HL-60 (cell line): ENCODE data around the gene TMEM141.

Source experiments
- CTCF ChIP-seq: IDR thresholded peaks from one replicate; pipeline ENCODE4 v1.5.1; 2011; ENCODE audit warnings: low read length, control low read depth, inconsistent platforms; ENCODE audit not compliant: insufficient read depth
- POLR2AphosphoS5 ChIP-seq: IDR thresholded peaks from 2 replicates; pipeline ENCODE4 v1.6.1; 2012; ENCODE audit warnings: low read depth

GRCh38 chr9:136741883-136742571 is 49.1 kb upstream of the TMEM141 start:
- TF ChIP-seq CTCF (no peak), POLR2AphosphoS5 (no peak)
